ENCODE measurements around the gene HOXD11. TPM values are rescaled to one million over a fixed set of nuclear protein-coding genes. Genes with fewer than 3 reads are reported as not detected.
A peak's percentile ranks its signal among the peaks of the same experiment; 100 is the strongest.

The HOXD11 gene
- total RNA-seq, 4 donors from 2014 or later = not detected

- no peak for DNase-seq
- H3K9me3 ChIP-seq = no peaks in the 10 kb centered on the region
- peaks cover 0 to 39% (median 9%) of the 10 kb centered on the region in 3 donors for H3K4me1 ChIP-seq
- intact Hi-C loops (cut with DNase I) = loop anchor here (5.0 kb wide), 1 partner anchor 418 kb away; no protein-coding TSS in a partner anchor
- H3K36me3 ChIP-seq = no peaks in the 10 kb centered on the region
- 23 to 26% methylated on average over 18 to 28 of the region's 28 CpGs for WGBS, 2 donors
- peak overlapping the region; percentile 1 to 66 (median 62) for H3K27ac ChIP-seq
- H3K27me3 ChIP-seq = peaks cover 13 to 100% (median 37%) of the 10 kb centered on the region in 4 donors
- TF ChIP-seq POLR2A (IDR thresholded peaks at IDR 0.05) (no peak), CTCF (IDR thresholded peaks at IDR 0.05) (no peak)
- H3K4me3 ChIP-seq = peak overlapping the region in 3 of 4 donors; percentile 4 to 63 (median 49)
These were observed 32.0 kb downstream of the HOXD11 start for GRCh38 chr2:176138923-176139660.

GRCh38 chr2:176139661-176140512 is 32.8 kb downstream of the HOXD11 start:
- DNase-seq = no peak
- no peaks in the 10 kb centered on the region for H3K9me3 ChIP-seq
- intact Hi-C loops (cut with DNase I) = loop anchor here (5.0 to 10.0 kb wide), 3 partner anchors 315 to 497 kb away; no protein-coding TSS in a partner anchor
- TF ChIP-seq POLR2A (IDR thresholded peaks at IDR 0.05) (no peak), CTCF (IDR thresholded peaks at IDR 0.05) (no peak)
- peak overlapping the region in 3 of 4 donors; percentile 61 to 66 (median 62) for H3K27ac ChIP-seq
- H3K4me1 ChIP-seq = peaks cover 0 to 34% (median 9%) of the 10 kb centered on the region in 3 donors
- H3K36me3 ChIP-seq = no peaks in the 10 kb centered on the region
- 16 to 26% methylated on average over 24 to 25 of the region's 41 CpGs for WGBS, 2 donors
- H3K27me3 ChIP-seq = peaks cover 13 to 100% (median 33%) of the 10 kb centered on the region in 4 donors
- peak overlapping the region in 3 of 4 donors; percentile 39 to 67 (median 49) for H3K4me3 ChIP-seq

- peak overlapping the region; percentile 18 to 66 (median 62) for H3K27ac ChIP-seq
- H3K27me3 ChIP-seq = peaks cover 13 to 100% (median 29%) of the 10 kb centered on the region in 4 donors
- H3K4me1 ChIP-seq = peaks cover 0 to 32% (median 9%) of the 10 kb centered on the region in 3 donors
- no peaks in the 10 kb centered on the region for H3K9me3 ChIP-seq
- 37 to 57% methylated on average over 5 to 8 of the region's 48 CpGs for WGBS, 2 donors
- no peaks in the 10 kb centered on the region for H3K36me3 ChIP-seq
- peak overlapping the region; percentile 37 to 67 (median 44) for H3K4me3 ChIP-seq
- DNase-seq = no peak
- no peak for TF ChIP-seq POLR2A (IDR thresholded peaks at IDR 0.05)
- peak; percentile 76 to 95 (median 88) for TF ChIP-seq CTCF (IDR thresholded peaks at IDR 0.05)
- intact Hi-C loops (cut with DNase I) = loop anchor here (5.0 to 10.0 kb wide), 2 partner anchors 314 to 497 kb away; no protein-coding TSS in a partner anchor
These were observed 33.6 kb downstream of the HOXD11 start for GRCh38 chr2:176140513-176141317.

GRCh38 chr2:176142281-176142680 is 35.2 kb downstream of the HOXD11 start:
- Histone ChIP-seq H3K4me3 (no peak overlapping the region), H3K36me3 (no peaks in the 10 kb centered on the region), H3K27ac (no peak overlapping the region), H3K4me1 (peaks cover 0 to 18% (median 9%) of the 10 kb centered on the region in 3 donors), H3K27me3 (peaks cover 7 to 100% (median 27%) of the 10 kb centered on the region in 4 donors), H3K9me3 (no peaks in the 10 kb centered on the region)
- TF ChIP-seq POLR2A (IDR thresholded peaks at IDR 0.05) (no peak), CTCF (IDR thresholded peaks at IDR 0.05) (no peak)
- 74 to 100% methylated on average over 2 of the region's 2 CpGs for WGBS, 2 donors
- DNase-seq = no peak
- intact Hi-C loops (cut with DNase I) = loop anchor here (5.0 to 10.0 kb wide), 2 partner anchors 313 to 495 kb away; no protein-coding TSS in a partner anchor

All from esophagus squamous epithelium (tissue), 5 donors.